WERI-Rb-1 (cell line): ENCODE data around the gene MAGEA9.

Source experiments
- DNase-seq: peaks from one replicate; pipeline ENCODE4 v3.0.0-alpha.2; 2020
- H3K27ac ChIP-seq: fragments of 250-450 bp; sonication (Bioruptor Pico); 2 replicates; pipeline ENCODE4 v1.5.1; 2020; ENCODE audit warnings: mild to moderate bottlenecking, moderate library complexity
- H3K27me3 ChIP-seq: fragments of 250-450 bp; sonication (Bioruptor Pico); 2 replicates; pipeline ENCODE4 v1.5.1; 2021; ENCODE audit warnings: mild to moderate bottlenecking, low read depth, moderate library complexity; ENCODE audit not compliant: insufficient read depth, severe bottlenecking
- H3K36me3 ChIP-seq: fragments of 250-450 bp; sonication (Bioruptor Pico); 2 replicates; pipeline ENCODE4 v1.5.1; 2020; ENCODE audit warnings: mild to moderate bottlenecking, moderate library complexity
- H3K4me3 ChIP-seq: 2 replicates; pipeline ENCODE4 v1.5.1; 2011; ENCODE audit warnings: low read depth, mild to moderate bottlenecking, control low read depth, low read length
- H3K9me3 ChIP-seq: fragments of 250-450 bp; sonication (Bioruptor Pico); 2 replicates; pipeline ENCODE4 v1.5.1; 2021; ENCODE audit warnings: mild to moderate bottlenecking, moderate library complexity; ENCODE audit not compliant: severe bottlenecking
- TF ChIP-seq, protein P1 (sequence below): IDR thresholded peaks from 2 replicates; pipeline ENCODE4 v1.5.1; 2011; ENCODE audit warnings: low read depth, mild to moderate bottlenecking, control low read depth, inconsistent platforms, low read length

The MAGEA9 gene

DNA sequence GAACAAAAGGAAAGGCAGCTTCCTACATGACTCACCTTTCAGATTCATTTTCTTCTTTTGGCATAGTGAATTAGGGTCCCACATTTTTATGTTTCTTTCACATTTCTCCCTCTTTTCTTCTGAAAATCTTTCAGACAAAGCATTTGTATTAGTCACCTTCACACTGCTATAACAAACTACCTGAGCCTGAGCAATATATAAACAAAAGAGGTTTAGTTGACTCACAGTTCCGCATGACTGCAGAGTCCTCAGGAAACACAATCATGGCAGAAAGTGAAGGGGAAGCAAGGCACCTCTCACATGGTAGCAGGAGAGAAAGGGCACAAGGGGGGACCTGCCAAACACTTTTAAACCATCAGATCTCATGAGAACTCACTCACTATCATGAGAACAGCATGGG is 36.9 kb downstream of the MAGEA9 start:
- no peak overlapping the region for H3K4me3 ChIP-seq
- TF ChIP-seq, protein P1, sequence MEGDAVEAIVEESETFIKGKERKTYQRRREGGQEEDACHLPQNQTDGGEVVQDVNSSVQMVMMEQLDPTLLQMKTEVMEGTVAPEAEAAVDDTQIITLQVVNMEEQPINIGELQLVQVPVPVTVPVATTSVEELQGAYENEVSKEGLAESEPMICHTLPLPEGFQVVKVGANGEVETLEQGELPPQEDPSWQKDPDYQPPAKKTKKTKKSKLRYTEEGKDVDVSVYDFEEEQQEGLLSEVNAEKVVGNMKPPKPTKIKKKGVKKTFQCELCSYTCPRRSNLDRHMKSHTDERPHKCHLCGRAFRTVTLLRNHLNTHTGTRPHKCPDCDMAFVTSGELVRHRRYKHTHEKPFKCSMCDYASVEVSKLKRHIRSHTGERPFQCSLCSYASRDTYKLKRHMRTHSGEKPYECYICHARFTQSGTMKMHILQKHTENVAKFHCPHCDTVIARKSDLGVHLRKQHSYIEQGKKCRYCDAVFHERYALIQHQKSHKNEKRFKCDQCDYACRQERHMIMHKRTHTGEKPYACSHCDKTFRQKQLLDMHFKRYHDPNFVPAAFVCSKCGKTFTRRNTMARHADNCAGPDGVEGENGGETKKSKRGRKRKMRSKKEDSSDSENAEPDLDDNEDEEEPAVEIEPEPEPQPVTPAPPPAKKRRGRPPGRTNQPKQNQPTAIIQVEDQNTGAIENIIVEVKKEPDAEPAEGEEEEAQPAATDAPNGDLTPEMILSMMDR: no peak
- no peak for DNase-seq
- no peaks in the 10 kb centered on the region for H3K36me3 ChIP-seq
- no peaks in the 10 kb centered on the region for H3K9me3 ChIP-seq
- H3K27ac ChIP-seq: no peak overlapping the region
- peaks cover 14% of the 10 kb centered on the region for H3K27me3 ChIP-seq

DNA sequence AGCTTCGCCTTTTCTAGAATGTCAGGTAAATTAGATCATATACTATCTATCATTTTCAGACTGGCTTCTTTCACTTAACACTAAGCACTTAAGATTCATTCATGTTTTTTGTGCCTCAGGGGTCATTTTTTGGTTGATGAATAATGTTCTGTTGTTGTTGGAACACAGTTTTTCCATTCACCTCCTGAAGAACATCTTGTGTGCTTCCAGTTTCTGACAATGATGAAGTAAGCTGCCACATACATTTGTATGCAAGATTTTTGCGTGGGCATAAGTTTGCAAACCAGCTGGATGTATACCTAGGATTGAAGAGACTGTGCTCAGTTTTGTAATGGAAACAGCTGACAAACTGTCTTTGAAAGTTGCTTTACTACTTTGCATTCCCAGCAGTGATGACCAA is 37.6 kb downstream of the MAGEA9 start:
- DNase-seq: no peak
- TF ChIP-seq, protein P1: no peak

DNA sequence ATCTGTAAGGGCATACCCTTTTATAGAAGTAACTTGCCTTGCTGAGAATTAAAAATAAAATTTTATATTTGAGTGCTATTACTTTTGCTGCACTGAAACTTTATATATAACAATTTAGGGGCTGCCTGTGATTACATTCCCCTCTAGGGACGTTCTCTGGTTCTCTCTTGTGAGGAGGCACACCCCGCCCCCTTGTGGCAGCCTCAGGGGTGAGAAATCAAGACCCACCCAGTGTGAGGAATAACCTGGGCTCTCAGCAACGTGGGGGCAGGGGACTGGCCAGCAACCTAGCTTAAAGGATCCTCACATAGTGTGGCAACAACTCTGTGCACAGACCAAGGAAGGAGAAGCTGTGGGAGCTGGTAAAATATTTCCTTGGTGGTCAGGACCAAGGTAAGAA is 43.7 kb downstream of the MAGEA9 start:
- H3K27me3 ChIP-seq: peaks cover 3% of the 10 kb centered on the region
- peak; percentile 58 for DNase-seq

More for the DNA sequence above, 37.6 kb downstream of the MAGEA9 start:
- no peaks in the 10 kb centered on the region for H3K9me3 ChIP-seq
- H3K36me3 ChIP-seq: no peaks in the 10 kb centered on the region
- peaks cover 11% of the 10 kb centered on the region for H3K27me3 ChIP-seq
- no peak overlapping the region for H3K27ac ChIP-seq
- H3K4me3 ChIP-seq: no peak overlapping the region

DNA sequence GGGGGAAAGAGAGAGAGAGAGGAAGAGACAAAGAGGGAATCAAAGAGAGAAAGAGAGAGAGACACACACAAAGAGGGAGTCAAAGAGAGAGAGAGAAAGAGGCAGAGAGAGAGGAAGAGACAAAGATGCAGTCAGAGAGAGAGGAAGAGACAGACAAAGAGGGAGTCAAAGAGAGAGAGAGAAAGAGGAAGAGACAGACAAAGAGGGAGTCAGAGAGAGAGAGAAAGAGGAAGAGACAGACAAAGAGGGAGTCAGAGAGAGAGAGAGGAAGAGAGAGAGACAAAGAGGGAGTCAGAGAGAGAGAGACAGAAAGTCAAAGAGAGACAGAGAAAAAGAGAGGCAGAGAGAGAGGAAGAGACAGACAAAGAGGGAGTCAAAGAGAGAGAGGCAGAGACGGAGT is 45.5 kb downstream of the MAGEA9 start:
- Histone ChIP-seq H3K27ac (no peak overlapping the region), H3K9me3 (no peaks in the 10 kb centered on the region), H3K27me3 (peaks cover 3% of the 10 kb centered on the region), H3K36me3 (no peaks in the 10 kb centered on the region), H3K4me3 (no peak overlapping the region)
- TF ChIP-seq, protein P1: no peak
- no peak for DNase-seq

More for the DNA sequence above, 43.7 kb downstream of the MAGEA9 start:
- TF ChIP-seq, protein P1: peak; percentile 46
- Histone ChIP-seq H3K9me3 (no peaks in the 10 kb centered on the region), H3K36me3 (no peaks in the 10 kb centered on the region), H3K4me3 (no peak overlapping the region), H3K27ac (no peak overlapping the region)

DNA sequence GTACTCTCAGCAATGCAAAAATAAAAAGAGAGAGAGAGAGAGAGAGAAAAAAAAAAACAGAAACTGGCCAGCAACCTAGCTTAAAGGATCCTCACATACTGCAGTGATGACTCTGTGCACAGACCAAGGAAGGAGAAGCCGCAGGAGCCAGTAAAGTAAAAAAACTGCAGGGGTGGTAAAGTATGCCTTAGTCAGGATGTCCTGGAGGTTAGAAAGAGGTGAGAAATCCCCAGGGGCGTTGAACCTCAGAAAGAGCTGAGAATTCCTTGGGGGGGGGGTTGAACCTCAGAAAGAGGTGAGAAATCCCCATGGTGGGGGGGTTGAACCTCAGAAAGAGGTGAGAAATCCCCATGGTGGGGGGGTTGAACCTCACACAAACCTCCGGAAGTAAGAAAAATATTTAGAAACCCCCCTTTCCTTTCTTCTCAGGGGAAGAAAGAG is 48.0 kb downstream of the MAGEA9 start:
- Histone ChIP-seq H3K9me3 (no peaks in the 10 kb centered on the region), H3K27ac (no peak overlapping the region), H3K27me3 (peaks cover 6% of the 10 kb centered on the region), H3K36me3 (no peaks in the 10 kb centered on the region), H3K4me3 (no peak overlapping the region)
- DNase-seq: no peak
- TF ChIP-seq, protein P1: no peak

DNA sequence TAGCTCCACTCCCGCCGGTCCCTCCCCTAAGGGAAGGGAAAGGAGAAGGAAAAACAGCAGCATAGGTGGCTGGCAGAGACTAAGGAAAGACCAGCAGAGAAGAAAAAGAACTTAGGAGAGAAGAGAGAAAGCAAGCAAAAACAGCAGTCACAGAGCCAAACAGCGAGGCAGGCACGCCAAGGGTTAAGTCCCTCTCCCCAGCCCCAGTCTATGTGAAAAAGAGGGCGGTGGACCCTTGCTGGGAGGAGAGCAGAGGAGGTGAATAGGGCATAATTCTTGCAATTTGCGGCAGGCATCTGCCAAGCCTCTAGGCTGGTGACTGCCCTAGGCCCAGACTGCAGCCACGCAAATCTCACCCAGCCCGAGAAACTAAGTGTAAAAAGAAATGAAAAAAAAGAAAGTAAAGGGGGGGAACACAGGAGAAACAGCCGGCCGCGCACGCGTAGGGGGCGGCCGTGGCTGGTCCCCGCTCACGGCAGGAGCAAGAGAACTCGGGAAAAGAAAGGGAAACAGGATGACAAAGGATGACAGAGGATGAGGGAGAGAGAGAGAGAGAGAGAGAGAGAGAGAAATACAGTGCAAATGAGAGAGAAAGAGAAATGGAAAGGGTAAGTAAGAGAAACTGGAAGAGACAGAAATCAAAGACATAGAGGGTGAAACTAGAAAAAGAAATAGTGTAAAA is 48.6 kb downstream of the MAGEA9 start:
- Histone ChIP-seq H3K36me3 (no peaks in the 10 kb centered on the region), H3K27me3 (peaks cover 7% of the 10 kb centered on the region), H3K27ac (no peak overlapping the region), H3K9me3 (no peaks in the 10 kb centered on the region), H3K4me3 (no peak overlapping the region)
- TF ChIP-seq, protein P1: no peak
- no peak for DNase-seq
